Psoas muscle (tissue), 8 donors: ENCODE measurements around the gene NR3C1. TPM values are rescaled to one million over a fixed set of nuclear protein-coding genes. Genes with fewer than 3 reads are reported as not detected.

Source experiments
- ATAC-seq, 4 donors: fragments of 200-7000 bp; cut with Tn5 transposase; one replicate each; pipeline ENCODE4 v1.9.1; 2020; ENCODE audit warnings: moderate library complexity in 3 of 4, mild to moderate bottlenecking in 2 of 4
- DNase-seq, 2 donors: peaks; one replicate each; pipeline ENCODE4 v3.0.0-alpha.2; 2020
- H3K27ac ChIP-seq: fragments of 200-600 bp; one replicate; pipeline ENCODE4 v1.8.0; 2022
- H3K27me3 ChIP-seq, 3 donors: fragments of 200-600 bp in 1 of 3; one replicate each; pipeline versions ENCODE4 v1.6.1 to v1.8.0; 2013 to 2022; ENCODE audit warnings: low read length in 2 of 3, mild to moderate bottlenecking in 2 of 3, moderate library complexity in 1 of 3; ENCODE audit not compliant: insufficient read depth in 3 of 3
- H3K36me3 ChIP-seq, 2 donors: fragments of 200-600 bp in 1 of 2; one replicate each; pipeline versions ENCODE4 v1.6.1 to v1.8.0; 2013 to 2022; ENCODE audit warnings: low read depth in 1 of 2, mild to moderate bottlenecking in 1 of 2, moderate library complexity in 1 of 2; ENCODE audit not compliant: insufficient read depth in 1 of 2
- H3K4me1 ChIP-seq: fragments of 200-600 bp; one replicate; pipeline ENCODE4 v1.8.0; 2022
- H3K4me3 ChIP-seq: fragments of 200-600 bp; one replicate; pipeline ENCODE4 v1.8.0; 2022; ENCODE audit warnings: mild to moderate bottlenecking
- H3K9me3 ChIP-seq: fragments of 200-600 bp; one replicate; pipeline ENCODE4 v1.8.0; 2022
- CTCF ChIP-seq: fragments of 200-600 bp; IDR thresholded peaks from one replicate; pipeline ENCODE4 v1.8.0; 2022; ENCODE audit warnings: antibody characterized with exemption
- WGBS, 3 donors: extraction: QIAGEN DNeasy Blood & Tissue Kit; methylation state at CpG; one replicate each; pipeline versions ENCODE4 v1.1.6 to v1.1.7; 2013; 5-methylcytosine and 5-hydroxymethylcytosine counted together
- intact Hi-C, 2 donors: fragments of 100-400 bp; cut with DNase I; formaldehyde crosslinking; loops; one replicate each; pipeline versions ENCODE4 v1.11.0 to v1.14.2; 2022
- polyA plus RNA-seq, 3 donors: library from polyadenylated mRNA; stranded (reverse); fragments of 200-250 nt; gene quantifications; one replicate each; pipeline ENCODE4 v1.2.3, GENCODE V29; 2013
- total RNA-seq, 4 donors: library from RNA; stranded (reverse); fragmentation: NEBNext Ultra II Directional in 2 of 4; extraction: Animal tissue kit (Norgen Biotek cat#: 25700) in 2 of 4; gene quantifications; one replicate each; pipeline versions ENCODE4 v1.2.1 to v1.2.4, GENCODE V29; 2021 to 2023
- donor health status: healthy with polysubstance abuse.
- donor health status: DM: no; HTN: no; CAD: no; lungs with moderate emphysema.
- donor health status: Bipolar disorder and iron deficiency.
- donor health status: healthy.
- donor health status: DM: yes; HTN: yes; CAD: no.
- donor health status: DM: no; HTN: no; CAD: no.
- donor health status: DM: no; HTN: no; CAD: no.
- donor health status: DM: yes; HTN: yes; CAD: no.

The NR3C1 gene
- total and polyA plus RNA-seq, 7 donors: 16.5 to 89.7 (median 55.8) TPM

GRCh38 chr5:143434261-143435209, 31.0 kb upstream of the NR3C1 start:
- WGBS, 3 donors: 30 to 53% (median 31%) methylated on average over 7 of the region's 7 CpGs
- Histone ChIP-seq H3K9me3 (no peaks in the 10 kb centered on the region), H3K4me3 (peak overlapping the region; percentile 59), H3K27me3 (no peaks in the 10 kb centered on the region), H3K27ac (peak overlapping the region; percentile 71), H3K4me1 (peaks cover 9% of the 10 kb centered on the region), H3K36me3 (no peaks in the 10 kb centered on the region)
- ATAC-seq (peak; percentile 25 to 88 (median 70)), DNase-seq (peak in 1 of 2 donors; percentile 55)
- no peak for TF ChIP-seq CTCF
- intact Hi-C loops: no loop called here

- intact Hi-C loops: no loop called here
- Histone ChIP-seq H3K27ac (peak overlapping the region; percentile 71), H3K9me3 (no peaks in the 10 kb centered on the region), H3K4me3 (no peak overlapping the region), H3K36me3 (no peaks in the 10 kb centered on the region), H3K27me3 (no peaks in the 10 kb centered on the region), H3K4me1 (peaks cover 9% of the 10 kb centered on the region)
- DNase-seq: no peak
- peak in 1 of 4 donors; percentile 6 for ATAC-seq
- 92 to 97% (median 95%) methylated on average over 2 of the region's 2 CpGs for WGBS, 3 donors
- TF ChIP-seq CTCF: no peak
Measured at GRCh38 chr5:143433670-143434069, 30.2 kb upstream of the NR3C1 start.

- WGBS, 3 donors: 89 to 96% (median 93%) methylated on average over 7 of the region's 7 CpGs
- Histone ChIP-seq H3K9me3 (no peaks in the 10 kb centered on the region), H3K4me3 (no peak overlapping the region), H3K27ac (no peak overlapping the region), H3K27me3 (no peaks in the 10 kb centered on the region), H3K36me3 (no peaks in the 10 kb centered on the region), H3K4me1 (peaks cover 9% of the 10 kb centered on the region)
- no peak for TF ChIP-seq CTCF
- intact Hi-C loops: no loop called here
- ATAC-seq (no peak), DNase-seq (no peak)
Measured at GRCh38 chr5:143432658-143433239, 29.3 kb upstream of the NR3C1 start.

- DNase-seq: no peak
- H3K27ac ChIP-seq: no peak overlapping the region
- no peaks in the 10 kb centered on the region for H3K27me3 ChIP-seq
- no peak for TF ChIP-seq CTCF
- no peak for ATAC-seq
- no peak overlapping the region for H3K4me3 ChIP-seq
- H3K4me1 ChIP-seq: peaks cover 9% of the 10 kb centered on the region
- no peaks in the 10 kb centered on the region for H3K36me3 ChIP-seq
- WGBS, 3 donors: 93 to 100% (median 100%) methylated on average over 2 of the region's 2 CpGs
- intact Hi-C loops: no loop called here
- no peaks in the 10 kb centered on the region for H3K9me3 ChIP-seq
Measured at GRCh38 chr5:143431789-143432188, 28.3 kb upstream of the NR3C1 start.
